Chondrocyte (in vitro differentiated cells): ENCODE data around the gene WDHD1. TPM values are rescaled to one million over a fixed set of nuclear protein-coding genes. Genes with fewer than 3 reads are reported as not detected.

ENCODE experiments used
- DNase-seq: peaks from one replicate; pipeline ENCODE4 v3.0.0; 2021; ENCODE audit warnings: mixed read lengths, low spot score
- H3K27ac Mint-ChIP-seq: one replicate; pipeline ENCODE4 v1.8.0; 2021; ENCODE audit warnings: mild to moderate bottlenecking, moderate library complexity, mixed read lengths; ENCODE audit not compliant: unreplicated experiment
- H3K27me3 Mint-ChIP-seq: 2 replicates; pipeline ENCODE4 v1.8.0; 2021; ENCODE audit warnings: low read depth, mixed read lengths
- H3K36me3 Mint-ChIP-seq: 2 replicates; pipeline ENCODE4 v1.8.0; 2021; ENCODE audit warnings: low read depth, mixed read lengths
- H3K4me1 Mint-ChIP-seq: 2 replicates; pipeline ENCODE4 v1.8.0; 2021; ENCODE audit warnings: low read depth, mild to moderate bottlenecking, mixed read lengths
- H3K4me3 Mint-ChIP-seq: one replicate; pipeline ENCODE4 v1.8.0; 2021; ENCODE audit warnings: mild to moderate bottlenecking, moderate library complexity, mixed read lengths; ENCODE audit not compliant: unreplicated experiment
- H3K9me3 Mint-ChIP-seq: 2 replicates; pipeline ENCODE4 v1.8.0; 2021; ENCODE audit warnings: low read depth, mixed read lengths
- CTCF ChIP-seq: fragments of 200-600 bp; sonication (generic); IDR thresholded peaks from 2 replicates; pipeline ENCODE4 v1.5.0; 2021; ENCODE audit warnings: antibody characterized with exemption, mild to moderate bottlenecking, moderate library complexity
- total RNA-seq: library from RNA; stranded (reverse); gene quantifications from 3 replicates; pipeline ENCODE4 v1.2.1, GENCODE V29; 2021

The WDHD1 gene
- total RNA-seq, 1 donor from 2014 or later = 7.1 TPM

DNA sequence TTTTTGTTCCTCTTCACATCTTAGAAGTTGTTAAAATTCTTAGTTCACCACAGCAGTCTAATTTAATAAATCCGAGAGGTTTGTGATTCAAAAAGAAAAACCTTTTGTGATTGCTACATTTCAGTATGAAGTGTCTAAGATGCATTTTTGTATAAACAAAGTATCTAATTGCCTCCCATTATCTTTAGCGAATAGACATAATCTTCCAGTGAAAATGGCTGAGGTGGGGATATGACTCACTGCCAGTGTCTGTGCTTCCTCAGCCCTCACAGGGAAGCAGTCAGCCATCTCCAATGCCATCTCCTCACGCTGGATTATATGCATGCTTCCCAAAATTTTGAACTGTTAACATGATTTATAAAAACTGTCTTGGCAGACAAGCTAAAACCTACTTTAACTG is 131.9 kb downstream of the WDHD1 start:
- H3K4me1 Mint-ChIP-seq = peaks cover 6% of the 10 kb centered on the region
- no peak for TF ChIP-seq CTCF
- no peak overlapping the region for H3K27ac Mint-ChIP-seq
- no peak overlapping the region for H3K4me3 Mint-ChIP-seq
- no peaks in the 10 kb centered on the region for H3K36me3 Mint-ChIP-seq
- DNase-seq = no peak
- no peaks in the 10 kb centered on the region for H3K27me3 Mint-ChIP-seq
- H3K9me3 Mint-ChIP-seq = no peaks in the 10 kb centered on the region

DNA sequence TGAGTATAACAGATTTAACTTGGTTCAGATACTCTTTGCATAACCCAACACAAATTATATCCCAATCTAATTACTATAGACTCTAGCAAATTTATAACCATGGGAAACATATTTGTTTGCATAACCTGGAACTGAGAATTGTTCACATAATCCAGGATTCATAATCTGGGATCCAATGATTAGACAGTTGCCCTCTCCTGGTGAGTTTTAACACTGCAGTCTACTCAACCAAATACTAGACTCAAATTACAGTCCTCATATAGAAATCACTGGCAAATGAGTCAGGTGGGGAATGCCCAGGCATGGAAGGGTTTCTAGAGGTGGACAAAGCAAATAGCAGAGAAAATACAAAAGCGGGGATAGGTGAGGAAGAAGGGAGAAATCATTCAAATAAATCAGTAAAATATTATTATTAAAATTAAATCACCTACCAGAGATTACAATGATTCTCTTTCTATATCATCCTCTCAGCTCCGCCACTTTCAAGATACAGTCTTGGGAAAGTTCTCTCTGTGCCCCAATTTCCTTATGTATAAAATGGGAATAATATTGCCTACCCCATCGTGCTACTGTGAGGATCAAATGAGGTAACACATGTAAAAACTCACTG is 133.6 kb downstream of the WDHD1 start:
- Mint-ChIP-seq H3K4me1 (peaks cover 6% of the 10 kb centered on the region), H3K36me3 (no peaks in the 10 kb centered on the region), H3K27me3 (no peaks in the 10 kb centered on the region), H3K27ac (no peak overlapping the region), H3K9me3 (no peaks in the 10 kb centered on the region), H3K4me3 (no peak overlapping the region)
- peak; percentile 87 for TF ChIP-seq CTCF
- no peak for DNase-seq

GRCh38 chr14:54891471-54892245 is 135.2 kb downstream of the WDHD1 start:
- DNase-seq = no peak
- H3K36me3 Mint-ChIP-seq = no peaks in the 10 kb centered on the region

DNA sequence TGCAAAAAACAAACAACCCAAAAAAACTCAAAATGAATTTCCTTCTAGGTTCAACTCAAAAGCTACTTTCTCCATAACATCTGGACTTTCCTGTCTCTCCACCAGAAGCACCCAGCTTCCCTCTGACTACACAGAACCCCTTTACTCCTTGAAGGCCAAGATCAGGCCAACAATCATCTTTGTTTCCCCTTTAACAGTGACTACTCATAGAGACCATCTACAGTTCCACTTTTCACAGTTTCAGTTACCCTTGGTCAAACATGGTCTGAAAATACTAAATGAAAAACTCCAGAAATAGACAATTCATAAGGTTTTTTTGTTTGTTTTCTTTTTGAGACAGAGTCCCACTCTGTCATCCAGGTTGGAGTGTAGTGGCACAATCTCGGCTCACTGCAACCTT is 136.1 kb downstream of the WDHD1 start:
- H3K9me3 Mint-ChIP-seq = no peaks in the 10 kb centered on the region

More at GRCh38 chr14:54891471-54892245, 135.2 kb downstream of the WDHD1 start:
- Mint-ChIP-seq H3K4me3 (no peak overlapping the region), H3K27ac (no peak overlapping the region), H3K4me1 (peaks cover 6% of the 10 kb centered on the region), H3K27me3 (no peaks in the 10 kb centered on the region), H3K9me3 (no peaks in the 10 kb centered on the region)
- no peak for TF ChIP-seq CTCF

More for the DNA sequence above, 136.1 kb downstream of the WDHD1 start:
- H3K4me1 Mint-ChIP-seq = peaks cover 3% of the 10 kb centered on the region
- no peak for TF ChIP-seq CTCF
- DNase-seq = no peak
- H3K4me3 Mint-ChIP-seq = no peak overlapping the region
- no peaks in the 10 kb centered on the region for H3K27me3 Mint-ChIP-seq
- no peaks in the 10 kb centered on the region for H3K36me3 Mint-ChIP-seq
- H3K27ac Mint-ChIP-seq = no peak overlapping the region
